K562 (cell line): ENCODE measurements around the gene POLD4. TPM values are rescaled to one million over a fixed set of nuclear protein-coding genes. Genes with fewer than 3 reads are reported as not detected.

ENCODE experiments used
- CCNT2 ChIP-seq: IDR thresholded peaks from 2 replicates; pipeline ENCODE4 v1.6.1; 2011; ENCODE audit warnings: borderline replicate concordance, low read depth, mild to moderate bottlenecking, moderate library complexity, mixed read lengths, low read length; ENCODE audit not compliant: insufficient read length; ENCODE audit errors: extremely low read depth
- FOXK2 ChIP-seq, 2 experiments: fragments of 450-650 bp; IDR thresholded peaks in 1 of 2; conservative IDR thresholded peaks in 1 of 2; 2 replicates each; pipeline ENCODE4 v1.6.1; 2016; ENCODE audit warnings: low read depth in 2 of 2, mild to moderate bottlenecking in 1 of 2
- HDAC3 ChIP-seq: fragments of 450-650 bp; IDR thresholded peaks from 2 replicates; pipeline ENCODE4 v1.6.1; 2018; ENCODE audit warnings: borderline replicate concordance, mild to moderate bottlenecking, moderate library complexity; ENCODE audit not compliant: partially characterized antibody
- NFE2 ChIP-seq: IDR thresholded peaks from 2 replicates; pipeline ENCODE4 v1.6.1; 2014; ENCODE audit warnings: antibody characterized with exemption, low read depth
- SMARCA4 ChIP-seq: fragments of 450-650 bp; IDR thresholded peaks from 2 replicates; pipeline ENCODE4 v1.6.1; 2016
- TCFL5 ChIP-seq: fragments of 250-450 bp; sonication (Bioruptor Pico); conservative IDR thresholded peaks from 2 replicates; pipeline ENCODE4 v1.6.1; 2021; ENCODE audit warnings: mild to moderate bottlenecking, moderate library complexity, matching md5 sums
- ZBTB17 ChIP-seq: fragments of 450-650 bp; formaldehyde crosslinking; IDR thresholded peaks from 2 replicates; pipeline ENCODE4 v1.4.0; 2020; ENCODE audit warnings: mild to moderate bottlenecking
- ZNF347 ChIP-seq: fragments of 450-650 bp; formaldehyde crosslinking; IDR thresholded peaks from 2 replicates; pipeline ENCODE4 v1.4.0; 2020; ENCODE audit warnings: low read depth, mild to moderate bottlenecking, moderate library complexity
- ZNF764 ChIP-seq: fragments of 250-450 bp; sonication (Bioruptor Pico); IDR thresholded peaks from 2 replicates; pipeline ENCODE4 v1.4.0; 2020; ENCODE audit warnings: low read depth, mild to moderate bottlenecking, moderate library complexity
- polyA plus RNA-seq, 8 experiments: library from polyadenylated mRNA; depleted of rRNA in 4 of 8; stranded (reverse) in 5 of 8; unstranded in 3 of 8; fragments of >200 nt; fragmentation: Nextera tagmentation in 2 of 8; fragmentation: Illumina TruSeq in 1 of 8; extraction: Ambion mirVana in 2 of 8; extraction: Trizol in 1 of 8; gene quantifications; 2 replicates each; pipeline versions ENCODE4 v1.2.1 to v1.2.3, GENCODE V29; 2011 to 2014; ENCODE audit warnings: inconsistent platforms in 1 of 8, missing spikeins in 1 of 8
- total RNA-seq, 7 experiments: library from RNA; depleted of rRNA in 6 of 7; stranded (reverse); fragments of >200 nt in 6 of 7; fragmentation: Illumina TruSeq in 2 of 7; extraction: Trizol in 2 of 7; gene quantifications; 2 replicates each; pipeline versions ENCODE4 v1.2.1 to v1.2.3, GENCODE V29; 2011 to 2021; ENCODE audit warnings: low replicate concordance in 1 of 7
- TF ChIP-seq, protein P1 (sequence below), 2 experiments: fragments of 450-650 bp in 1 of 2; sonication (generic) in 1 of 2; formaldehyde crosslinking in 1 of 2; IDR thresholded peaks; 2 replicates each; pipeline versions ENCODE4 v1.7.1 to v1.9.0; 2016 to 2022; ENCODE audit warnings: inconsistent platforms in 1 of 2, mild to moderate bottlenecking in 1 of 2, missing genetic modification reagents in 1 of 2
- TF ChIP-seq, protein P2 (sequence below): sonication (generic); formaldehyde crosslinking; IDR thresholded peaks from 2 replicates; pipeline ENCODE4 v1.8.0; 2022; ENCODE audit warnings: missing genetic modification reagents, mild to moderate bottlenecking, moderate library complexity, borderline replicate concordance
- TF ChIP-seq, protein P3 (sequence below): sonication (generic); formaldehyde crosslinking; IDR thresholded peaks from 2 replicates; pipeline ENCODE4 v1.9.0; 2022; ENCODE audit warnings: mild to moderate bottlenecking, missing genetic modification reagents
- TF ChIP-seq, protein P4 (sequence below): fragments of 450-650 bp; conservative IDR thresholded peaks from 2 replicates; pipeline ENCODE4 v1.6.1; 2016; ENCODE audit warnings: missing genetic modification characterization, low read depth, mild to moderate bottlenecking, missing compliant biosample characterization, moderate library complexity
- TF ChIP-seq, protein P5 (sequence below): sonication (generic); formaldehyde crosslinking; IDR thresholded peaks from 2 replicates; pipeline ENCODE4 v1.8.0; 2022; ENCODE audit warnings: missing genetic modification reagents, mild to moderate bottlenecking, borderline replicate concordance

Gene POLD4
- total and polyA plus RNA-seq, 9 of the 15 experiments (the other 6 are each of a cell fraction or from before 2014, with no cell fraction given) = 5.8 to 64.5 (median 18.3) TPM

DNA sequence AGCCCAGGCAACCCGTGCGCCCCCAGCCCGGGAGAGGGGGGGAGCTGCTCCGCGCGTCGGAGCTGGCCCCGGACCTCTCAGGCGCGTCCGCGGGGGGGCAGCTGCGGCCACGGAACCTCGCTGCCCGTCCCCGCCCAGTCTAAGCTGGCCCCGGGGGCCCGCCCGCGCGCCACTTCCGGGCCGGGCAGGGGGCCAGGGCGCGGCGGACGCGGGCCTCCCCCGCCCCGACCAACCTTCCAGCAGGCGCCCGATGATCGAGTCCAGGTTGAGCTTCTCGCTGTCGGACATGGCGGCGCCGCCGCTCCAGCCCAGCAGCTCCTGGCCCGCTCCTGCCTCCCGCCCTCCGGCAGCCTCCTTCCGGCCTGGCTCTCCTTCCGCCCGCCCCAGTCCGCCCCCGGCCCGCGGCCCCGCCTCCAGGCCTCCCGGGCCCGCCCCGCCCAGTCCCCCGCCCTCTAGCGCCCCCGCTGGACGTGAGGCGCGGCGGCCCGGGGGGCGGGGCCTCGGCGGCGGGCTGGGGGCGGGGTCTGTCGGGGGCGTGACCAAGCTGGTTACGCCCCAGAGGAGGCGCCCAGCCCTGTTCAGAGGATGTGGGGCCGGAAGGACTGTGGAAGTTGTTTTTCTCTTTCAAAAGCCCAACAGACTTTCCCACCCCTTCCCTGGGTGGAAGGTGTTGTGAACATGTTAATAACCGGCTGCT, 48.3 kb upstream of the POLD4 start, which contains the start of gene PPP1CA (continued):
- TF ChIP-seq, protein P1, sequence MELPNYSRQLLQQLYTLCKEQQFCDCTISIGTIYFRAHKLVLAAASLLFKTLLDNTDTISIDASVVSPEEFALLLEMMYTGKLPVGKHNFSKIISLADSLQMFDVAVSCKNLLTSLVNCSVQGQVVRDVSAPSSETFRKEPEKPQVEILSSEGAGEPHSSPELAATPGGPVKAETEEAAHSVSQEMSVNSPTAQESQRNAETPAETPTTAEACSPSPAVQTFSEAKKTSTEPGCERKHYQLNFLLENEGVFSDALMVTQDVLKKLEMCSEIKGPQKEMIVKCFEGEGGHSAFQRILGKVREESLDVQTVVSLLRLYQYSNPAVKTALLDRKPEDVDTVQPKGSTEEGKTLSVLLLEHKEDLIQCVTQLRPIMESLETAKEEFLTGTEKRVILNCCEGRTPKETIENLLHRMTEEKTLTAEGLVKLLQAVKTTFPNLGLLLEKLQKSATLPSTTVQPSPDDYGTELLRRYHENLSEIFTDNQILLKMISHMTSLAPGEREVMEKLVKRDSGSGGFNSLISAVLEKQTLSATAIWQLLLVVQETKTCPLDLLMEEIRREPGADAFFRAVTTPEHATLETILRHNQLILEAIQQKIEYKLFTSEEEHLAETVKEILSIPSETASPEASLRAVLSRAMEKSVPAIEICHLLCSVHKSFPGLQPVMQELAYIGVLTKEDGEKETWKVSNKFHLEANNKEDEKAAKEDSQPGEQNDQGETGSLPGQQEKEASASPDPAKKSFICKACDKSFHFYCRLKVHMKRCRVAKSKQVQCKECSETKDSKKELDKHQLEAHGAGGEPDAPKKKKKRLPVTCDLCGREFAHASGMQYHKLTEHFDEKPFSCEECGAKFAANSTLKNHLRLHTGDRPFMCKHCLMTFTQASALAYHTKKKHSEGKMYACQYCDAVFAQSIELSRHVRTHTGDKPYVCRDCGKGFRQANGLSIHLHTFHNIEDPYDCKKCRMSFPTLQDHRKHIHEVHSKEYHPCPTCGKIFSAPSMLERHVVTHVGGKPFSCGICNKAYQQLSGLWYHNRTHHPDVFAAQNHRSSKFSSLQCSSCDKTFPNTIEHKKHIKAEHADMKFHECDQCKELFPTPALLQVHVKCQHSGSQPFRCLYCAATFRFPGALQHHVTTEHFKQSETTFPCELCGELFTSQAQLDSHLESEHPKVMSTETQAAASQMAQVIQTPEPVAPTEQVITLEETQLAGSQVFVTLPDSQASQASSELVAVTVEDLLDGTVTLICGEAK (IDR thresholded peaks at IDR 0.05) = no peak
- TF ChIP-seq, protein P1 (CRISPR knock-in tag; IDR thresholded peaks at IDR 0.05) = no peak
- TF ChIP-seq, protein P2, sequence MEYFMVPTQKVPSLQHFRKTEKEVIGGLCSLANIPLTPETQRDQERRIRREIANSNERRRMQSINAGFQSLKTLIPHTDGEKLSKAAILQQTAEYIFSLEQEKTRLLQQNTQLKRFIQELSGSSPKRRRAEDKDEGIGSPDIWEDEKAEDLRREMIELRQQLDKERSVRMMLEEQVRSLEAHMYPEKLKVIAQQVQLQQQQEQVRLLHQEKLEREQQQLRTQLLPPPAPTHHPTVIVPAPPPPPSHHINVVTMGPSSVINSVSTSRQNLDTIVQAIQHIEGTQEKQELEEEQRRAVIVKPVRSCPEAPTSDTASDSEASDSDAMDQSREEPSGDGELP = no peak; the same call in 1 of the 2 replicates
- no peak for TF ChIP-seq NFE2
- TF ChIP-seq, protein P3, sequence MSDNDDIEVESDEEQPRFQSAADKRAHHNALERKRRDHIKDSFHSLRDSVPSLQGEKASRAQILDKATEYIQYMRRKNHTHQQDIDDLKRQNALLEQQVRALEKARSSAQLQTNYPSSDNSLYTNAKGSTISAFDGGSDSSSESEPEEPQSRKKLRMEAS (CRISPR knock-in tag) = no peak
- TF ChIP-seq FOXK2 (conservative IDR thresholded peaks at IDR 0.05 in 1 of 2, IDR thresholded peaks at IDR 0.05 in 1 of 2; ENCODE audit: low read depth in 2 of 2) = 0 out of 4 replicates have a peak, but pooled peaks of 1 of the 2 experiments have one; percentile 11
- no peak for TF ChIP-seq ZNF347
- TF ChIP-seq CCNT2 = peak; percentile 83
- TF ChIP-seq TCFL5 = no peak
- no peak for TF ChIP-seq ZNF764 (CRISPR knock-in tag)
- TF ChIP-seq SMARCA4 = no peak
- TF ChIP-seq, protein P4, sequence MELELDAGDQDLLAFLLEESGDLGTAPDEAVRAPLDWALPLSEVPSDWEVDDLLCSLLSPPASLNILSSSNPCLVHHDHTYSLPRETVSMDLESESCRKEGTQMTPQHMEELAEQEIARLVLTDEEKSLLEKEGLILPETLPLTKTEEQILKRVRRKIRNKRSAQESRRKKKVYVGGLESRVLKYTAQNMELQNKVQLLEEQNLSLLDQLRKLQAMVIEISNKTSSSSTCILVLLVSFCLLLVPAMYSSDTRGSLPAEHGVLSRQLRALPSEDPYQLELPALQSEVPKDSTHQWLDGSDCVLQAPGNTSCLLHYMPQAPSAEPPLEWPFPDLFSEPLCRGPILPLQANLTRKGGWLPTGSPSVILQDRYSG (tag) = no peak
- no peak for TF ChIP-seq HDAC3
- TF ChIP-seq, protein P5, sequence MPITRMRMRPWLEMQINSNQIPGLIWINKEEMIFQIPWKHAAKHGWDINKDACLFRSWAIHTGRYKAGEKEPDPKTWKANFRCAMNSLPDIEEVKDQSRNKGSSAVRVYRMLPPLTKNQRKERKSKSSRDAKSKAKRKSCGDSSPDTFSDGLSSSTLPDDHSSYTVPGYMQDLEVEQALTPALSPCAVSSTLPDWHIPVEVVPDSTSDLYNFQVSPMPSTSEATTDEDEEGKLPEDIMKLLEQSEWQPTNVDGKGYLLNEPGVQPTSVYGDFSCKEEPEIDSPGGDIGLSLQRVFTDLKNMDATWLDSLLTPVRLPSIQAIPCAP (CRISPR knock-in tag) = no peak
- TF ChIP-seq ZBTB17 = peak; percentile 97
